ENCODE results near the gene FRMD8. TPM values are rescaled to one million over a fixed set of nuclear protein-coding genes. Genes with fewer than 3 reads are reported as not detected.

Gene FRMD8
- total RNA-seq, 2 experiments from 2014 or later: 51.0 to 54.7 TPM

- peaks cover 6% of the 10 kb centered on the region for H3K36me3 Mint-ChIP-seq (ENCODE audit: low read depth)
- peaks cover 52% of the 10 kb centered on the region for H3K4me1 Mint-ChIP-seq (ENCODE audit: low read depth)
- peak overlapping the region; percentile 100 for H3K27ac Mint-ChIP-seq
- H3K4me3 Mint-ChIP-seq: peak overlapping the region; percentile 87
- H3K27me3 Mint-ChIP-seq (ENCODE audit: low read depth): no peaks in the 10 kb centered on the region
- DNase-seq (peak; percentile 94), ATAC-seq (peak; percentile 39)
- ChIA-PET POLR2A (interaction anchor here (0.8 to 19.6 kb wide), 10 partner anchors 8 to 771 kb away, joined by 3 to 4167 read pairs (median 37); partner anchors contain the start of genes FRMD8, MALAT1 and SLC25A45), CTCF (interaction anchor here (0.9 to 14.1 kb wide), 33 partner anchors 8 to 281 kb away, joined by 3 to 538 read pairs (median 8); partner anchors contain the start of genes FAM89B, FRMD8, MALAT1 and PCNX3)
- H3K9me3 Mint-ChIP-seq (ENCODE audit: insufficient read depth): no peaks in the 10 kb centered on the region
Observed at GRCh38 chr11:65416341-65416824, 29.9 kb downstream of the FRMD8 start.

- no peak for ATAC-seq
- POLR2A ChIA-PET: interaction anchor here (1.2 to 19.6 kb wide), 9 partner anchors 8 to 85 kb away, joined by 3 to 4167 read pairs (median 64); partner anchors contain the start of genes FRMD8, MALAT1 and SLC25A45
Observed at GRCh38 chr11:65416841-65417701, 30.6 kb downstream of the FRMD8 start.

GRCh38 chr11:65417702-65418430 lies 31.4 kb downstream of the FRMD8 start:
- ChIA-PET POLR2A (interaction anchor here (0.8 to 19.6 kb wide), 10 partner anchors 7 to 673 kb away, joined by 3 to 4167 read pairs (median 36); partner anchors contain the start of genes FRMD8, MALAT1, RASGRP2 and SCYL1), CTCF (interaction anchor here (0.8 to 14.1 kb wide), 17 partner anchors 9 to 154 kb away, joined by 3 to 538 read pairs (median 11); partner anchors contain the start of genes FAM89B, FRMD8, MALAT1 and SLC25A45)
- peaks cover 5% of the 10 kb centered on the region for H3K36me3 Mint-ChIP-seq (ENCODE audit: low read depth)
- peaks cover 2% of the 10 kb centered on the region for H3K27me3 Mint-ChIP-seq (ENCODE audit: low read depth)
- DNase-seq (peak; percentile 57), ATAC-seq (peak; percentile 2)
- H3K9me3 Mint-ChIP-seq (ENCODE audit: insufficient read depth): no peaks in the 10 kb centered on the region
- H3K27ac Mint-ChIP-seq: peak overlapping the region; percentile 100
- H3K4me1 Mint-ChIP-seq (ENCODE audit: low read depth): peaks cover 58% of the 10 kb centered on the region
- peak overlapping the region; percentile 87 for H3K4me3 Mint-ChIP-seq

More at GRCh38 chr11:65416841-65417701, 30.6 kb downstream of the FRMD8 start:
- DNase-seq: peak; percentile 52
- Mint-ChIP-seq H3K36me3 (ENCODE audit: low read depth) (peaks cover 3% of the 10 kb centered on the region), H3K9me3 (ENCODE audit: insufficient read depth) (no peaks in the 10 kb centered on the region), H3K4me1 (ENCODE audit: low read depth) (peaks cover 55% of the 10 kb centered on the region), H3K27ac (peak overlapping the region; percentile 100), H3K4me3 (peak overlapping the region; percentile 87), H3K27me3 (ENCODE audit: low read depth) (no peaks in the 10 kb centered on the region)
- CTCF ChIA-PET: interaction anchor here (0.8 to 14.1 kb wide), 33 partner anchors 8 to 282 kb away, joined by 3 to 538 read pairs (median 8); partner anchors contain the start of genes FAM89B, FRMD8, MALAT1 and PCNX3

- ChIA-PET CTCF (interaction anchor here (1.2 to 14.1 kb wide), 6 partner anchors 14 to 85 kb away, joined by 3 to 538 read pairs (median 19); partner anchors contain the start of genes MALAT1 and SLC25A45), POLR2A (interaction anchor here (0.7 to 19.6 kb wide), 12 partner anchors 11 to 674 kb away, joined by 3 to 4167 read pairs (median 5); partner anchors contain the start of genes FRMD8, MALAT1, RASGRP2 and SCYL1)
- DNase-seq (no peak), ATAC-seq (peak; percentile 0)
- Mint-ChIP-seq H3K27me3 (ENCODE audit: low read depth) (peaks cover 2% of the 10 kb centered on the region), H3K9me3 (ENCODE audit: insufficient read depth) (no peaks in the 10 kb centered on the region), H3K36me3 (ENCODE audit: low read depth) (peaks cover 10% of the 10 kb centered on the region), H3K4me1 (ENCODE audit: low read depth) (peaks cover 60% of the 10 kb centered on the region), H3K4me3 (peak overlapping the region; percentile 87), H3K27ac (peak overlapping the region; percentile 100)
Observed at GRCh38 chr11:65418431-65418680, 31.9 kb downstream of the FRMD8 start.

GRCh38 chr11:65418681-65419459 lies 32.4 kb downstream of the FRMD8 start:
- Mint-ChIP-seq H3K36me3 (ENCODE audit: low read depth) (peaks cover 15% of the 10 kb centered on the region), H3K27me3 (ENCODE audit: low read depth) (peaks cover 2% of the 10 kb centered on the region), H3K4me3 (peak overlapping the region; percentile 87), H3K27ac (peak overlapping the region; percentile 100), H3K9me3 (ENCODE audit: insufficient read depth) (no peaks in the 10 kb centered on the region), H3K4me1 (ENCODE audit: low read depth) (peaks cover 60% of the 10 kb centered on the region)
- peak; percentile 29 for ATAC-seq
- CTCF ChIA-PET: interaction anchor here (1.2 to 14.1 kb wide), 6 partner anchors 14 to 85 kb away, joined by 3 to 538 read pairs (median 19); partner anchors contain the start of genes MALAT1 and SLC25A45
- POLR2A ChIA-PET: interaction anchor here (0.7 to 19.6 kb wide), 15 partner anchors 10 to 674 kb away, joined by 3 to 4167 read pairs (median 3); partner anchors contain the start of genes FRMD8, MALAT1, PCNX3 and RASGRP2
- DNase-seq: peak; percentile 95

- Mint-ChIP-seq H3K27ac (peak overlapping the region; percentile 100), H3K27me3 (ENCODE audit: low read depth) (peaks cover 2% of the 10 kb centered on the region), H3K36me3 (ENCODE audit: low read depth) (peaks cover 21% of the 10 kb centered on the region), H3K4me3 (peak overlapping the region; percentile 87), H3K4me1 (ENCODE audit: low read depth) (peaks cover 60% of the 10 kb centered on the region), H3K9me3 (ENCODE audit: insufficient read depth) (no peaks in the 10 kb centered on the region)
- DNase-seq: no peak
- ChIA-PET POLR2A (interaction anchor here (0.7 to 19.6 kb wide), 11 partner anchors 10 to 472 kb away, joined by 3 to 4167 read pairs (median 7); partner anchors contain the start of genes FRMD8, MALAT1, PCNX3 and SCYL1), CTCF (interaction anchor here (4.3 to 14.1 kb wide), 3 partner anchors 13 to 84 kb away, joined by 23 to 538 read pairs (median 99); partner anchors contain the start of gene MALAT1)
- ATAC-seq: no peak
Observed at GRCh38 chr11:65419460-65419771, 33.0 kb downstream of the FRMD8 start.

GRCh38 chr11:65419772-65420481 lies 33.5 kb downstream of the FRMD8 start:
- ChIA-PET POLR2A (interaction anchor here (0.7 to 19.6 kb wide), 12 partner anchors 9 to 561 kb away, joined by 3 to 4167 read pairs (median 7); partner anchors contain the start of genes FAU, FRMD8, MALAT1 and PCNX3), CTCF (interaction anchor here (1.0 to 14.1 kb wide), 5 partner anchors 11 to 84 kb away, joined by 3 to 538 read pairs (median 23); partner anchors contain the start of gene MALAT1)
- DNase-seq: peak; percentile 67
- Mint-ChIP-seq H3K9me3 (ENCODE audit: insufficient read depth) (no peaks in the 10 kb centered on the region), H3K27ac (peak overlapping the region; percentile 100), H3K27me3 (ENCODE audit: low read depth) (peaks cover 2% of the 10 kb centered on the region), H3K4me3 (peak overlapping the region; percentile 87), H3K4me1 (ENCODE audit: low read depth) (peaks cover 60% of the 10 kb centered on the region), H3K36me3 (ENCODE audit: low read depth) (peaks cover 26% of the 10 kb centered on the region)
- ATAC-seq: no peak

GRCh38 chr11:65420506-65420905 lies 34.1 kb downstream of the FRMD8 start:
- CTCF ChIA-PET: interaction anchor here (0.9 to 14.1 kb wide), 5 partner anchors 10 to 83 kb away, joined by 3 to 538 read pairs (median 6); partner anchors contain the start of gene MALAT1
- ATAC-seq (no peak), DNase-seq (no peak)
- H3K27ac Mint-ChIP-seq: peak overlapping the region; percentile 100
- peaks cover 32% of the 10 kb centered on the region for H3K36me3 Mint-ChIP-seq (ENCODE audit: low read depth)
- H3K4me1 Mint-ChIP-seq (ENCODE audit: low read depth): peaks cover 61% of the 10 kb centered on the region
- POLR2A ChIA-PET: interaction anchor here (0.7 to 19.6 kb wide), 12 partner anchors 9 to 561 kb away, joined by 3 to 4167 read pairs (median 5); partner anchors contain the start of genes FAU, FRMD8, MALAT1 and MAP3K11
- peak overlapping the region; percentile 87 for H3K4me3 Mint-ChIP-seq
- H3K9me3 Mint-ChIP-seq (ENCODE audit: insufficient read depth): no peaks in the 10 kb centered on the region
- H3K27me3 Mint-ChIP-seq (ENCODE audit: low read depth): peaks cover 2% of the 10 kb centered on the region

- Mint-ChIP-seq H3K36me3 (ENCODE audit: low read depth) (peaks cover 39% of the 10 kb centered on the region), H3K4me1 (ENCODE audit: low read depth) (peaks cover 54% of the 10 kb centered on the region), H3K27me3 (ENCODE audit: low read depth) (peaks cover 2% of the 10 kb centered on the region)
Observed at GRCh38 chr11:65420979-65421793, 34.7 kb downstream of the FRMD8 start.

More at GRCh38 chr11:65420979-65421793, 34.7 kb downstream of the FRMD8 start:
- ChIA-PET POLR2A (interaction anchor here (0.6 to 19.6 kb wide), 22 partner anchors 8 to 562 kb away, joined by 3 to 4167 read pairs (median 4); partner anchors contain the start of genes DPF2, FAU, FRMD8 and MALAT1), CTCF (interaction anchor here (0.6 to 14.1 kb wide), 7 partner anchors 9 to 82 kb away, joined by 3 to 538 read pairs (median 5); partner anchors contain the start of gene MALAT1)
- no peaks in the 10 kb centered on the region for H3K9me3 Mint-ChIP-seq (ENCODE audit: insufficient read depth)
- peak overlapping the region; percentile 100 for H3K27ac Mint-ChIP-seq
- ATAC-seq (peak; percentile 31), DNase-seq (peak; percentile 94)
- H3K4me3 Mint-ChIP-seq: peak overlapping the region; percentile 87
